ENCODE measurements around the gene FAM20B. TPM values are rescaled to one million over a fixed set of nuclear protein-coding genes. Genes with fewer than 3 reads are reported as not detected.

Gene FAM20B
- total and polyA plus RNA-seq, 4 donors, result 3.1 to 39.8 (median 13.6) TPM

DNA sequence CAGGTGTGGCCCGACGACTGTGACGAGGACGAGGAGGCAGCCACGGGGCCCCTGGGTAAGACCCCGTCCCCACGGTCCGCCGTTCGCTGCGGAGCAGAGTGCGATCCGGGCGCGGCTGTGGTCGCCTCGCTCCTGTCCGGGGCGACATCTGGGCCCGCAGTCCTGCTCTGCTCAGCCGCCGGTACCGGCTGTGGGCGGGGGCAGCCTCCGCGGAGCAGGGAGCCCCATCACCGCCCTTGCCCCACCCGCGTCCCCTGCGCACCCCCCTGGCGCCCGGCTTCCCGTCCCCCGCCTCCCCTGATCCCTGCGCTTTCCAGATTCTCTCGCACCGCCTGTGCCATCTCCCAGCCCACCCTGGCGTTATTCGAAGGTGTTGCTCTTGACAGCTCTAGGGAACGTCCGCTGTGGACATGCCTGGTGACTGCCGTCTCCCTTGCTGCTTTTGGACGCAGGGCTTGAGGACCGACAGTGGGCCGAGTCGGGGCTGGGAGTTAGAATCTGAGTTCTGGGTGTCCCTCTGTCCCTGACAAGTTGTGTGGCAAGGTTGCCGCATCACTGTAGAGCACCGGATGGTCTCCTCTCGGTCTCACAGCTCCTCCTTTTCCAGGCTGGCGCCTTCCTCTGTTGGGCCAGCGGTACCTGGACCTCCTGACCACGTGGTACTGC, 56.8 kb downstream of the FAM20B start:
- H3K27me3 ChIP-seq (ENCODE audit: control insufficient read depth in 4 of 4, insufficient read depth in 4 of 4, low read length in 3 of 4), result no peaks in the 10 kb centered on the region
- peaks cover 5 to 44% (median 32%) of the 10 kb centered on the region in 4 donors for H3K4me1 ChIP-seq (ENCODE audit: control insufficient read depth in 4 of 4, insufficient read depth in 4 of 4, low read length in 3 of 4)
- DNase-seq (ENCODE audit: low spot score), result peak; percentile 56
- H3K9me3 ChIP-seq (ENCODE audit: control insufficient read depth in 4 of 4, low read length in 3 of 4), result no peaks in the 10 kb centered on the region
- peak overlapping the region; percentile 74 to 84 for H3K27ac ChIP-seq (ENCODE audit: low read depth in 1 of 2, low read length in 2 of 2)
- peaks cover 4 to 8% (median 7%) of the 10 kb centered on the region in 4 donors for H3K36me3 ChIP-seq (ENCODE audit: control insufficient read depth in 4 of 4, insufficient read depth in 3 of 4, low read depth in 1 of 4, low read length in 3 of 4)
- peak overlapping the region; percentile 34 to 40 for H3K9ac ChIP-seq (ENCODE audit: low read depth in 1 of 2, low read length in 2 of 2)
- peak overlapping the region; percentile 65 to 96 (median 85) for H3K4me3 ChIP-seq (ENCODE audit: low read depth in 1 of 3, low read length in 3 of 3)
- TF ChIP-seq HNF4A (conservative IDR thresholded peaks at IDR 0.05) (no peak), GABPA (IDR thresholded peaks at IDR 0.05 in 1 of 2, conservative IDR thresholded peaks at IDR 0.05 in 1 of 2) (no peak), RAD21 (IDR thresholded peaks at IDR 0.05) (no peak), FOXA1 (IDR thresholded peaks at IDR 0.05) (no peak), JUND (IDR thresholded peaks at IDR 0.05) (no peak)
- TF ChIP-seq, protein P1, sequence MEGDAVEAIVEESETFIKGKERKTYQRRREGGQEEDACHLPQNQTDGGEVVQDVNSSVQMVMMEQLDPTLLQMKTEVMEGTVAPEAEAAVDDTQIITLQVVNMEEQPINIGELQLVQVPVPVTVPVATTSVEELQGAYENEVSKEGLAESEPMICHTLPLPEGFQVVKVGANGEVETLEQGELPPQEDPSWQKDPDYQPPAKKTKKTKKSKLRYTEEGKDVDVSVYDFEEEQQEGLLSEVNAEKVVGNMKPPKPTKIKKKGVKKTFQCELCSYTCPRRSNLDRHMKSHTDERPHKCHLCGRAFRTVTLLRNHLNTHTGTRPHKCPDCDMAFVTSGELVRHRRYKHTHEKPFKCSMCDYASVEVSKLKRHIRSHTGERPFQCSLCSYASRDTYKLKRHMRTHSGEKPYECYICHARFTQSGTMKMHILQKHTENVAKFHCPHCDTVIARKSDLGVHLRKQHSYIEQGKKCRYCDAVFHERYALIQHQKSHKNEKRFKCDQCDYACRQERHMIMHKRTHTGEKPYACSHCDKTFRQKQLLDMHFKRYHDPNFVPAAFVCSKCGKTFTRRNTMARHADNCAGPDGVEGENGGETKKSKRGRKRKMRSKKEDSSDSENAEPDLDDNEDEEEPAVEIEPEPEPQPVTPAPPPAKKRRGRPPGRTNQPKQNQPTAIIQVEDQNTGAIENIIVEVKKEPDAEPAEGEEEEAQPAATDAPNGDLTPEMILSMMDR (IDR thresholded peaks at IDR 0.05; ENCODE audit: low read depth, low read length, missing input control), result no peak
- WGBS, result under 1% methylated on average over 52 of the region's 52 CpGs

DNA sequence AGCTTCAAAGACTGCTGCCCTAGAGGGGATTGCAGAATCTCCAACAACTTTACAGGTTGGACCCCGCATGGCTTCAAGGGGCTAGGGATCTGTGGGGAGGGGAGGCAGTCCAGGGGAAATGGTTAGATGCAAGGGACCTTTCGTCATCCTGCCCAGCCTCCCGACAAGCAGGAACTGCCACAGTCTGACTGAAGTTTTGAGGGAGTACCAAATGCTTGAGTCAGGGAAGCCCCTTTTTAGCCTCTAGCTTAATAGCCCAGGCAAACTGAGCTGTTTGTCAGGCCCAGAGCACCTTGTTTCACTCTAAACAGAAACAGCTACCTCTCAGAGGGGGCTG, 57.3 kb downstream of the FAM20B start:
- Histone ChIP-seq H3K27ac (ENCODE audit: low read depth in 1 of 2, low read length in 2 of 2) (peak overlapping the region; percentile 74 to 84), H3K4me1 (ENCODE audit: control insufficient read depth in 4 of 4, insufficient read depth in 4 of 4, low read length in 3 of 4) (peaks cover 5 to 48% (median 34%) of the 10 kb centered on the region in 4 donors), H3K36me3 (ENCODE audit: control insufficient read depth in 4 of 4, insufficient read depth in 3 of 4, low read depth in 1 of 4, low read length in 3 of 4) (peaks cover 4 to 9% (median 7%) of the 10 kb centered on the region in 4 donors), H3K4me3 (ENCODE audit: low read depth in 1 of 3, low read length in 3 of 3) (peak overlapping the region; percentile 65 to 96 (median 85)), H3K27me3 (ENCODE audit: control insufficient read depth in 4 of 4, insufficient read depth in 4 of 4, low read length in 3 of 4) (no peaks in the 10 kb centered on the region), H3K9me3 (ENCODE audit: control insufficient read depth in 4 of 4, low read length in 3 of 4) (no peaks in the 10 kb centered on the region), H3K9ac (ENCODE audit: low read depth in 1 of 2, low read length in 2 of 2) (peak overlapping the region; percentile 34 to 40)
- no peak for DNase-seq (ENCODE audit: low spot score)
- WGBS, result 4% methylated on average over 3 of the region's 3 CpGs
- TF ChIP-seq, protein P2, sequence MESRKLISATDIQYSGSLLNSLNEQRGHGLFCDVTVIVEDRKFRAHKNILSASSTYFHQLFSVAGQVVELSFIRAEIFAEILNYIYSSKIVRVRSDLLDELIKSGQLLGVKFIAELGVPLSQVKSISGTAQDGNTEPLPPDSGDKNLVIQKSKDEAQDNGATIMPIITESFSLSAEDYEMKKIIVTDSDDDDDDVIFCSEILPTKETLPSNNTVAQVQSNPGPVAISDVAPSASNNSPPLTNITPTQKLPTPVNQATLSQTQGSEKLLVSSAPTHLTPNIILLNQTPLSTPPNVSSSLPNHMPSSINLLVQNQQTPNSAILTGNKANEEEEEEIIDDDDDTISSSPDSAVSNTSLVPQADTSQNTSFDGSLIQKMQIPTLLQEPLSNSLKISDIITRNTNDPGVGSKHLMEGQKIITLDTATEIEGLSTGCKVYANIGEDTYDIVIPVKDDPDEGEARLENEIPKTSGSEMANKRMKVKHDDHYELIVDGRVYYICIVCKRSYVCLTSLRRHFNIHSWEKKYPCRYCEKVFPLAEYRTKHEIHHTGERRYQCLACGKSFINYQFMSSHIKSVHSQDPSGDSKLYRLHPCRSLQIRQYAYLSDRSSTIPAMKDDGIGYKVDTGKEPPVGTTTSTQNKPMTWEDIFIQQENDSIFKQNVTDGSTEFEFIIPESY (IDR thresholded peaks at IDR 0.05), result no peak

DNA sequence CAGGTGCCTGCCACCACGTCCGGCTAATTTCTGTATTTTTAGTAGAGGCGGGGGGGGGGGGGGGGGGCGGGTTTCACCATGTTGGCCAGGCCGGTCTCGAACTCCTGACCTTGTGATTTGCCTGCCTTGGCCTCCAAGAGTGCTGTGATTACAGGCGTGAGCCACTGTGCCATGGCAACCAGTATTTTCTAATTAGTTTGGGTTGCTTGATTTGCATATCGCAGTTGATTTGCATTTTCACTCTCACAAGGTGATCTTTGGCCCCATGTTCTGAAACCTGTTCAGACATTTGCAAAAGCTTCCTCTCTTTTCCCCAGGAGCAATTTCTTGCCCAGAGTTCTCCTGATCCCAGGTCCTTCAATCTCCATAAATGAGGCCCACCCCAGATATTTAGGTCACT, 57.8 kb downstream of the FAM20B start:
- DNase-seq (ENCODE audit: low spot score), result no peak
- no peak overlapping the region for H3K4me3 ChIP-seq (ENCODE audit: low read depth in 1 of 3, low read length in 3 of 3)

More for the DNA sequence above, 57.8 kb downstream of the FAM20B start:
- H3K36me3 ChIP-seq (ENCODE audit: control insufficient read depth in 4 of 4, insufficient read depth in 3 of 4, low read depth in 1 of 4, low read length in 3 of 4), result peaks cover 4 to 11% (median 8%) of the 10 kb centered on the region in 4 donors
- H3K27ac ChIP-seq (ENCODE audit: low read depth in 1 of 2, low read length in 2 of 2), result no peak overlapping the region
- TF ChIP-seq, protein P3, sequence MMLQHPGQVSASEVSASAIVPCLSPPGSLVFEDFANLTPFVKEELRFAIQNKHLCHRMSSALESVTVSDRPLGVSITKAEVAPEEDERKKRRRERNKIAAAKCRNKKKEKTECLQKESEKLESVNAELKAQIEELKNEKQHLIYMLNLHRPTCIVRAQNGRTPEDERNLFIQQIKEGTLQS (IDR thresholded peaks at IDR 0.05), result no peak
- TF ChIP-seq, protein P1 (IDR thresholded peaks at IDR 0.05; ENCODE audit: low read depth, low read length, missing input control), result no peak
- TF ChIP-seq TAF1 (conservative IDR thresholded peaks at IDR 0.05) (no peak), RXRA (IDR thresholded peaks at IDR 0.05) (peak in 1 of 2 donors; percentile 10), HNF4A (conservative IDR thresholded peaks at IDR 0.05) (peak in 1 of 2 donors; percentile 8)
- H3K9me3 ChIP-seq (ENCODE audit: control insufficient read depth in 4 of 4, low read length in 3 of 4), result no peaks in the 10 kb centered on the region
- no peaks in the 10 kb centered on the region for H3K27me3 ChIP-seq (ENCODE audit: control insufficient read depth in 4 of 4, insufficient read depth in 4 of 4, low read length in 3 of 4)
- 63% methylated on average over 8 of the region's 8 CpGs for WGBS
- H3K9ac ChIP-seq (ENCODE audit: low read depth in 1 of 2, low read length in 2 of 2), result no peak overlapping the region
- H3K4me1 ChIP-seq (ENCODE audit: control insufficient read depth in 4 of 4, insufficient read depth in 4 of 4, low read length in 3 of 4), result peaks cover 5 to 52% (median 35%) of the 10 kb centered on the region in 4 donors

Data from liver (tissue), 9 donors.